Mucosa of rectum (tissue), 2 donors: ENCODE data around the gene ELL3.
A peak's percentile ranks its signal among the peaks of the same experiment; 100 is the strongest.
"Not testable (repeated sequence)": the region's sequence is repeated elsewhere in the genome, so short reads cannot be mapped to it uniquely, and the experiment has no call there.

Experiments
- H3K27ac ChIP-seq, 2 donors: one replicate each; pipeline ENCODE4 v1.7.0; 2013; ENCODE audit warnings: inconsistent platforms in 2 of 2, low read depth in 2 of 2, low read length in 2 of 2
- H3K27me3 ChIP-seq, 2 donors: one replicate each; pipeline ENCODE4 v1.7.0; 2013; ENCODE audit warnings: low read length in 2 of 2; ENCODE audit not compliant: control insufficient read depth in 2 of 2, insufficient read depth in 2 of 2
- H3K36me3 ChIP-seq, 2 donors: one replicate each; pipeline ENCODE4 v1.7.0; 2013; ENCODE audit warnings: low read length in 2 of 2; ENCODE audit not compliant: control insufficient read depth in 2 of 2, insufficient read depth in 2 of 2
- H3K4me1 ChIP-seq, 2 donors: one replicate each; pipeline ENCODE4 v1.7.0; 2013; ENCODE audit warnings: low read length in 2 of 2, mild to moderate bottlenecking in 1 of 2; ENCODE audit not compliant: control insufficient read depth in 2 of 2, insufficient read depth in 2 of 2
- H3K4me3 ChIP-seq, 2 donors: one replicate each; pipeline ENCODE4 v1.7.0; 2013; ENCODE audit warnings: low read length in 2 of 2
- H3K9ac ChIP-seq, 2 donors: one replicate each; pipeline ENCODE4 v1.7.0; 2013; ENCODE audit warnings: low read length in 2 of 2, low read depth in 1 of 2, mild to moderate bottlenecking in 1 of 2
- H3K9me3 ChIP-seq, 2 donors: one replicate each; pipeline ENCODE4 v1.7.0; 2013; ENCODE audit warnings: low read length in 2 of 2; ENCODE audit not compliant: control insufficient read depth in 2 of 2
- donor health status: healthy.
- donor health status: Normal muscosa, but diverticular disease.

Gene ELL3, protein sequence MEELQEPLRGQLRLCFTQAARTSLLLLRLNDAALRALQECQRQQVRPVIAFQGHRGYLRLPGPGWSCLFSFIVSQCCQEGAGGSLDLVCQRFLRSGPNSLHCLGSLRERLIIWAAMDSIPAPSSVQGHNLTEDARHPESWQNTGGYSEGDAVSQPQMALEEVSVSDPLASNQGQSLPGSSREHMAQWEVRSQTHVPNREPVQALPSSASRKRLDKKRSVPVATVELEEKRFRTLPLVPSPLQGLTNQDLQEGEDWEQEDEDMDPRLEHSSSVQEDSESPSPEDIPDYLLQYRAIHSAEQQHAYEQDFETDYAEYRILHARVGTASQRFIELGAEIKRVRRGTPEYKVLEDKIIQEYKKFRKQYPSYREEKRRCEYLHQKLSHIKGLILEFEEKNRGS

DNA sequence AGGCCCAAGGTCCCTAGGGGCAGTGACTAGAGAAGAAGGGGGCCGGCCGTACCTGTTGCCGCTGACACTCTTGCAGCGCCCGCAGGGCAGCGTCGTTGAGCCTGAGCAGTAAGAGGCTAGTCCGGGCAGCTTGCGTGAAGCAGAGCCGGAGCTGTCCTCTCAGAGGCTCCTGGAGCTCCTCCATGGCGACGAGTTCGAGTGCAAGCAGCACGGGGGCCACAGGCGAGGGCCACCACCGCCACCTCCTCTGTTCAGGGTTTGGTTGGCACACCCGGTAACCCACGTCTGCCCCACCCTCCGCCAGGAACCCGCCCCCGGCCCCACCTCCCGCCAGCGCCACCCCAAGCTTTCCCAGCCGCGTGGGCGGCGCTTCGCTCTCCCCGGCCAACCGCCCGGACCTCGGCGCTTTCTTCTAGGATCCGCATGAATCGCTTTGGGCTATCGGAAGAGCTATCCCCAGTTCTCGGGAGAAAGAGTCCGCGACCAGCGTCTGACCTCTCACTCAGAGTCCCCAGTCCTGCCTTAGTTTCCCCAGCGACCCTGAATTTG is at the start of gene ELL3:
ELL3 (minus strand) TSS at position 249 of the 549 bp plus-strand sequence; CDS start at position 184, 65 bp downstream.
- H3K4me3 ChIP-seq, result peak within 1 kb of the TSS; percentile 89 to 94
- no peaks in the 10 kb centered on the region for H3K27me3 ChIP-seq
- H3K27ac ChIP-seq, result peak within 1 kb of the TSS; percentile 94 to 96
- H3K4me1 ChIP-seq, result peaks cover 11 to 24% of the 10 kb centered on the region in 2 donors
- peak within 1 kb of the TSS; percentile 89 to 99 for H3K9ac ChIP-seq
- peaks cover 23 to 24% of the 10 kb centered on the region in 2 donors for H3K36me3 ChIP-seq
- no peaks in the 10 kb centered on the region for H3K9me3 ChIP-seq

DNA sequence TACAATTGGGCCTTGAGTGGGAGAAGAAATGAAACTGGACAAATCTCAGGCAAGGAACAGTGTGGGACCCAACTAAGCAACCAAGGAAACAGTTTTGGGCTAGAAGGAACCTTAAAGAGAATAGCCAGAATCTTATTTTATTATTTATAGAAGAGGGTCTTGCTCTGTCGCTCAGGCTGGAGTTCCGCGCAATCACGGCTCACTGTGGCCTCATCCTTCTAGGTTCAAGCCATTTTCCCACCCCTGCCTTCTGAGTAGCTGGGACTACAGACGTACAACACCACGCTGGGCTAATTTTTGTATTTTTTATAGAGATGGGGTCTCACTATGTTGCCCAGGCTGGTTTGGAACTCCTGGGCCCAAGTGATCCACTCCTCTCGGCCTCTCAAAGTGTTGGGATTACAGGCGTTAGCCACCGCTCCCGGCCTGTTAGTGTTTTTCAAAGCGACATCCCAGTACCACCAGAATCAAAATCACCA is 49.3 kb upstream of the ELL3 start:
- no peaks in the 10 kb centered on the region for H3K9me3 ChIP-seq
- peak overlapping the region in 1 of 2 donors; percentile 67 for H3K27ac ChIP-seq
- peak overlapping the region; percentile 32 to 51 for H3K9ac ChIP-seq
- H3K4me3 ChIP-seq, result peak overlapping the region; percentile 82 to 83
- no peaks in the 10 kb centered on the region for H3K27me3 ChIP-seq
- peaks cover 12 to 26% of the 10 kb centered on the region in 2 donors for H3K4me1 ChIP-seq
- H3K36me3 ChIP-seq, result no peaks in the 10 kb centered on the region

DNA sequence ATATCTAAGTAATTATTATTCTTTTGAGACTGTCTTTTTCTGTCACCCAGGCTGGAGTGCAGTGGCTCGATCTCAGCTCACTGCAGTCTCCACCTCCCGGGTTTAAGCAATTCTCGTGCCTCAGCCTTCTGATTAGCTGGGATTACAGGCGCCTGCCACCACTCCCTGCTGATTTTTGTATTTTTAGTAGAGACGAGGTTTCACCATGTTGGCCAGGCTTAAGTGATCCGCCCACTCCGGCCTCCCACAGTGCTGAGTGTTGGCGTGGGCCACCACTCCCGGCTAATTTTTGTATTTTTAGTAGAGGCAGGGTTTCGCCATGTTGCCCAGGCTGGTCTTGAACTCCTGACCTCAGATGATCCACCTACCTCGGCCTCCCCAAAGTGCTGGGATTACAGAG is 48.5 kb upstream of the ELL3 start:
- not testable (repeated sequence) for H3K36me3 ChIP-seq, H3K9ac ChIP-seq, H3K27ac ChIP-seq, H3K4me3 ChIP-seq, H3K9me3 ChIP-seq, H3K27me3 ChIP-seq
- H3K4me1 ChIP-seq, result peaks cover 12 to 26% of the 10 kb centered on the region in 2 donors

DNA sequence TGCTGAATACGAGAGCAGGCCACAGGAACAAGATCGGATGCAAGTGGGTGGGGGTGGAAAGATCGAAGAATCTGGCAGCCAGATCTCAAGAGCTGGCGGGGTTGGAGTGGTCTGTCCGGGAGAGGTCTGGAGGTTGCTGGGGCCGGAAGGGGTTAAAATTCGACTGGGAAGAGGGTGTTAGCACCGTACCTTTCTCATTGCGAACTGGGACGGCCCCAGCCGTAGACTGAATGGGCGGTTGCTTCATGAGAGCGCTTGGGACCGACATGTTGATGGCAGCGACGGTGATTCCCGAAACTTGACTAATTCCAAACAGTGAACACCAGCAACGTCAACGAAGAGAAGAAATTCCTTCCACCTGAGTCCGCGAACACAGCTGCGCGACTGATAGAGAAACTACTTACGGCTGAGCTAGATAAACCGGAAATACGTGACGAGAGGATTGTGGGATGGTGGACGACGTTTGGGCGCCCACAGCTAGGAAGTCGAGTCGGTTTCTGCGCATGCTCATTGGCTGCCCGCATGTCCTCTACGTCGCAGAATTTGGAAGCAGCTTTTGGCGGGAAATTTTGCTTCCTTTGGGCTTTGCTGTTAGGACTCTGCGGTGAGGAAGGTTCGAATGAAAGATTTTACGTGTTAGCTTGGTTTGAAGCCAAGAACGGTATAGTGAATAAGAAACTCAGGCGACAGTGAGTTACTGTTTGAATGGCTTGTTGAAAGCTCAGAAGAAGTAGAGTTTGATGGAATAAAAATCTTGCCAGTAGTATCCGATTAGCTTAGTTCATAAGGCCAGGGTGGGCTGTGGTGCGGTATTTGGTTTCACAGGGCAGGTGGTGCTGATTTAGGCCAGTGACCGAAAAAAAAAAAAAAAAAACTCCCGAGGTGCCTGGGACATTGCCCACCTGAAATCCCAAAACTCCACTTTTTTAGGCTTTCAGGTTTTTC is 47.8 kb upstream of the ELL3 start, which contains the start of gene MFAP1:
MFAP1 (minus strand) TSS at position 389 of the 945 bp plus-strand sequence; CDS start at position 268, 121 bp downstream.
- H3K4me3 ChIP-seq, result peak within 1 kb of the TSS; percentile 90 to 100
- no peaks in the 10 kb centered on the region for H3K36me3 ChIP-seq
- no peaks in the 10 kb centered on the region for H3K9me3 ChIP-seq
- H3K27me3 ChIP-seq, result no peaks in the 10 kb centered on the region
- peak within 1 kb of the TSS; percentile 93 to 94 for H3K27ac ChIP-seq
- peak within 1 kb of the TSS; percentile 98 for H3K9ac ChIP-seq
- H3K4me1 ChIP-seq, result peaks cover 12 to 26% of the 10 kb centered on the region in 2 donors

DNA sequence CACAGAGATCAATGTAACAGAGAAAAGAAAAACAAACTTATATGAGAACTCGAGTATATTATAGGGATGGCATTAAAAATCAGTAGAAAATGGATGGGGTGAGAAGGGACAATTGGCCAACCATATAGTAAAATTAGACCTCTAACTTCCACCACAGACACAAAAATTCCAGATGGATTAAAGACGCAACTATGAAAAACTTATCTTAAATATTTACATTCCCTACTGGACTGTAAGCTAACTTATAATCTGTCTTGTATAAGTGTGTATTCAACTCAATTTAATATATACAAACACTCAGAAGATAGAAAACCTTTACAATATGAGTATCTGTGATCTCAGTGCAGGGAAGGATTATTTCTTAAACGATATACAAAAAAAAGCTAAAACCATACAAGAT is 44.7 kb upstream of the ELL3 start:
- Histone ChIP-seq H3K36me3 (peaks cover 9 to 10% of the 10 kb centered on the region in 2 donors), H3K9ac (no peak overlapping the region), H3K4me1 (peaks cover 12 to 18% of the 10 kb centered on the region in 2 donors)

DNA sequence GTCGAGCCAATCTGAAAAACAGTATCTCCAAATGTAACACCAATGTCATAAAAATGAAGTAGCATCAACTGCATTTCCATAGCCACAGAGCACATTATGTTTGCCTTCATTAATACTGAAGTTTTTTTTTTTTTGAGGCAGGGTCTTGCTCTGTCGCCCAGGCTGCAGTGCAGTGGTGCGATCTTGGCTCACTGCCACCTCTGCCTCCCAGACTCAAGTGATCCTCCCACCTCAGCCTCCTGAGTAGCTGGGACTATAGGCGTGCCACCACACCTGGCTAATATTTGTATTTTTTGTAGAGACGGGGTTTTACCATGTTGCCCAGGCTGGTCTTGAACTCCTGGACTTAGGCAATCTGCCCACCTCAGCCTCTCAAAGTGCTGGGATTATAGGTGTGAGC is 38.3 kb upstream of the ELL3 start:
- H3K4me3 ChIP-seq, H3K27ac ChIP-seq, H3K4me1 ChIP-seq, H3K9me3 ChIP-seq, H3K9ac ChIP-seq, H3K27me3 ChIP-seq: not testable (repeated sequence)
- peaks cover 52 to 53% of the 10 kb centered on the region in 2 donors for H3K36me3 ChIP-seq

More for the DNA sequence above, 44.7 kb upstream of the ELL3 start:
- H3K9me3 ChIP-seq, result no peaks in the 10 kb centered on the region
- H3K27ac ChIP-seq, result no peak overlapping the region
- no peak overlapping the region for H3K4me3 ChIP-seq
- H3K27me3 ChIP-seq, result no peaks in the 10 kb centered on the region

DNA sequence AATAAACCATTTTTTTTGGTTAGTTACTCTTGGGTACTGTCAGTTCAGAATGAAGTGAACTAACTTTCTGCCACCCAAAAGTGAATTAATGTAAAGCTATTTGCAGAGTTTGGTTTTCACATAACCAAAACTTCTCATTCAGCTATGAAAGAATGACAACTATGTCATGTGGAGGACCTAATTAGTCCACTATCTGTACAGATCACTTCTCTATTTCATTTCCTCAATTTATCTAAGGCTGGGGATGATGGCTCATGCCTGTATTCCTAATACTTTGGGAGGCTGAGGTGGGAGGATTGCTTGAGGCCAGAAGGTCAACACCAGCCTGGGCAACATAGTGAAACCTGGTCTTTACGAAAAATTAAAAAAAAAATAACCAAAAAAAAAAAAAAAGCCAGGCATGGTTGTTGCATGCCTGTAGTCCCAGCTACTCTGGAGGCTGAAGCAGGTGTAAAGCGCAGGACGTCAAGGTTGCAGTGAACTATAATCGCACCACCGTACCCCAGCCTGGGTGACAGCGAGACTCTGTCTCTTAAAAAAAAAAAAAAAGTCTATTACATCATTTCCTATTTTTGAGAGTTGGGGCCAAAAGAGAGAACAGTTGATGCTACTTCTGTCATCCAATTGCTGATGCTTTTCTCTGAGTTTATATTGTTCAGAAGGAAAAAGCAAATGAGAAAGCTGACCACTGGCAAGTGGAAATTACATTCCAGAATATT is 32.4 kb upstream of the ELL3 start:
- H3K36me3 ChIP-seq, result peaks cover 66 to 68% of the 10 kb centered on the region in 2 donors
- no peaks in the 10 kb centered on the region for H3K4me1 ChIP-seq
- H3K9me3 ChIP-seq, result no peaks in the 10 kb centered on the region
- H3K27ac ChIP-seq, result no peak overlapping the region
- H3K27me3 ChIP-seq, result no peaks in the 10 kb centered on the region
- H3K9ac ChIP-seq, result no peak overlapping the region
- no peak overlapping the region for H3K4me3 ChIP-seq

DNA sequence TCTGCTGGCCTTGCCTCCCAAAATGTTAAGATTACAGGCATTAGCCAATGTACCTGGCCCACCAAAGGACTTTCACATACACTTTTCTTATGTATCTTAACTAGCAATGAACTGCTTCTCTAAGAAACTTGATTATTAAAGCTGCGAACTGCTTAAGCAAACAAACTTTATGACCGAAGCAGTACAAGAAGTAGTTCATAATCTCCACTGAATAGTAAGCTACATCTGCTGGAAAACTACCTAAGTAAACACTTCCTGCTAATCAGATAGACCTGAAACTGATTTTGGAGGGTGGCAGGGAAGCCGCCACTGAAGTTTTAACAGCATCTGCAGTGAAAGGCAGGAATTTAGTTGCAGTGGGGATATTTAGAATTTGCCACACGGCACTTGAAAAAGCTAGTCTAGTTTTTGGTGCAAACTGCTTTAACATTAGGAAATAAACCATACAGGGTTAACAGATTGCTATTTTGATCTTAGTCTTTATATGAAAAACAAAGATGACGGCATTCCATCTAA is 31.7 kb upstream of the ELL3 start:
- H3K9me3 ChIP-seq, result no peaks in the 10 kb centered on the region
- no peak overlapping the region for H3K4me3 ChIP-seq
- no peaks in the 10 kb centered on the region for H3K27me3 ChIP-seq
- peaks cover 60 to 64% of the 10 kb centered on the region in 2 donors for H3K36me3 ChIP-seq
- H3K27ac ChIP-seq, result peak overlapping the region in 1 of 2 donors; percentile 48
- H3K4me1 ChIP-seq, result no peaks in the 10 kb centered on the region
- no peak overlapping the region for H3K9ac ChIP-seq

DNA sequence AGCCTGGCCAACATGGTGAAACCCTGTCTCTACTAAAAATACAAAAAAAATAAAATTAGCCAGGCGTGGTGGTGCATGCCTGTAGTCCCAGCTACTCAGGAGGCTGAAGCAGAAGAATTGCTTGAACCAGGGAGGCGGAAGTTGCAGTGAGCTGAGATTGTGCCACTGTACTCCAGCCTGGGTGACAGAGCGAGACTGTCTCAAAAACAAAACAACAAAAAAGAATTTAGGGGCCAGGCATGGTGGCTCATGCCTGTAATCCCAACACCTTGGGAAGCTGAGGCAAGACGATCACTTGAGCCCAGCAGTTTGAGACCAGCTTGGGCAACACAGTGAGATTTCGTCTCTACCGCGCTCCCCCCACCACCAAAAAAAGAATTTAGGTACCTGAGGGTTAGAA is 25.9 kb upstream of the ELL3 start:
- H3K36me3 ChIP-seq, result peaks cover 25 to 46% of the 10 kb centered on the region in 2 donors
- not testable (repeated sequence) for H3K9ac ChIP-seq, H3K9me3 ChIP-seq, H3K27ac ChIP-seq, H3K4me3 ChIP-seq, H3K27me3 ChIP-seq
- peaks cover 27 to 29% of the 10 kb centered on the region in 2 donors for H3K4me1 ChIP-seq
